NT2/D1 (cell line): ENCODE data around the gene GID8.

Source experiments
- DNase-seq: peaks from one replicate; pipeline ENCODE4 v3.0.0-alpha.2; 2011; ENCODE audit warnings: low read depth, low spot score
- H3K27me3 ChIP-seq: 2 replicates; pipeline ENCODE4 v1.6.0; 2011; ENCODE audit warnings: mild to moderate bottlenecking; ENCODE audit not compliant: insufficient read length, insufficient read depth
- H3K36me3 ChIP-seq: 2 replicates; pipeline ENCODE4 v1.6.1; 2011; ENCODE audit warnings: mild to moderate bottlenecking, low read length, mixed read lengths; ENCODE audit not compliant: insufficient read depth, insufficient read length
- H3K4me1 ChIP-seq: 2 replicates; pipeline ENCODE4 v1.5.1; 2011; ENCODE audit not compliant: insufficient read depth, insufficient read length
- H3K4me3 ChIP-seq: 2 replicates; pipeline ENCODE4 v1.5.1; 2011; ENCODE audit warnings: low read depth; ENCODE audit not compliant: insufficient read length
- H3K9ac ChIP-seq: 2 replicates; pipeline ENCODE4 v1.6.0; 2011; ENCODE audit warnings: low read depth; ENCODE audit not compliant: insufficient read length
- H3K9me3 ChIP-seq: 2 replicates; pipeline ENCODE4 v1.5.1; 2011; ENCODE audit warnings: mild to moderate bottlenecking, low read length; ENCODE audit not compliant: insufficient read depth
- SUZ12 ChIP-seq: IDR thresholded peaks from 2 replicates; pipeline ENCODE4 v1.6.1; 2011; ENCODE audit not compliant: insufficient read length, insufficient read depth; ENCODE audit errors: extremely low read depth
- YY1 ChIP-seq: IDR thresholded peaks from 2 replicates; pipeline ENCODE4 v1.6.1; 2011; ENCODE audit not compliant: insufficient read length, insufficient read depth
- ZNF274 ChIP-seq: IDR thresholded peaks from 2 replicates; pipeline ENCODE4 v1.6.1; 2011; ENCODE audit warnings: mild to moderate bottlenecking, low read depth, low read length

GID8 gene

DNA sequence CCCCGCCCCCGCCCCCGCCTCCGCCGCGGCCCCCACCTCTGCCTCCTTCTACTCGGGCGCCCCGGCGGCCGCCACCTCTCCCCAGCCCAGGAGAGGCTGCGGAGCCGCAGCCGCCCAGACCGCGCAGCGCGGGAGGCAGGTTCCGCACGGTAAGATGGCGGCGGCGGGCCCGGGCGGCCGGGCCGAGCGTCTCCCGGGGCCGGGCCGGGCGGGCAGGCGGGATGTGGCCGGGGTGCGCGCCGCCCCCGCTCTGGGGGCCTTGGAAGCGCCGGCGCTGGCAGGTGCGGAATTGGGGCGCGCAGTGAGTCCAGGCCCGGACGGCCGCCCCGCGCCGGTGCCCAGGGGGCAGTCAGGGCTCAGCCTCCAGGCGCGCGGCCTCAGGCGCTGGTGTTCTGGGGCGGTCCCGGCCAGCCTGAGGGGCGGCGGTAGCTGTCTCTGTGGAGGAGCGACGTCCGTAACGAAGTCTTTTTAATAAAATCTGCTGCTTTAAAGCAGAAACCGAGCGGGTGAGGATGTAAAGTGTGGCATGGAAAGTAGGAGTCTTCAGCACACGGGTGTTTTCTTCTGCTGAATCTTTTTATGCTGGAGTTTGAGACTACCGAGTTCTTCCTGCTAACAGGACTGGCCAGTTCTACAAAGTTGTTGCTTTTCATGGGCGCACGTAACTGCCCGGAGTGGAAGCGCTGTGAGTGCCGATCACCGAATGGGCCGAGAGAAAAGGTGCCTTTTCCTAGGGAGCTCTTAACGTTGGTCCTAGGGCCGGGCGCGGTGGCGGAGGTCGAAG, at the start of gene GID8:
GID8 (plus strand) TSS at position 43 of the 784 bp plus-strand sequence. CDS start 3,356 bp downstream, outside the sequence.
- Histone ChIP-seq H3K27me3 (no peaks in the 10 kb centered on the region), H3K4me1 (peaks cover 15% of the 10 kb centered on the region), H3K9me3 (no peaks in the 10 kb centered on the region), H3K36me3 (peaks cover 64% of the 10 kb centered on the region), H3K9ac (peak within 1 kb of the TSS; percentile 100), H3K4me3 (peak within 1 kb of the TSS; percentile 97)
- TF ChIP-seq YY1 (no peak), ZNF274 (no peak), SUZ12 (no peak)
- DNase-seq, result no peak

DNA sequence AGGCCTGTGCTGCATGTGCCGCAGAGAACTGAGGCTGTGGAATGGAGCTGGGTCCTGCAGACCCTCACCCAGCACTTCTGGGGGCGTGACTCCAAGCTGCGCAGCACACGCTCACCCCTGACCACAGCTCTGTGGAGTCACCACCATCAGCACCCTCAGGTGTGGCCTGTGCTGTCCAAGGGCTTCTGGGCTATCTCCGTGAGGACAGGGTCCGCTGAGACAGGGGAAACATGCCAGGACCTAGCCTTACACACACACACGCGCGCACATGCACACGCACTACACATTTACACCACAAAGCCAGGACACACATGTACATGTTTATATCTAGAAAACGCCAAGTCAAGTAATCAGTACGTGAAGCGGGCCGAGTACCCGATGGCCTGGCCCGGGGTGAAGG, 49.5 kb upstream of the GID8 start:
- Histone ChIP-seq H3K4me3 (no peak overlapping the region), H3K4me1 (peaks cover 10% of the 10 kb centered on the region), H3K9me3 (no peaks in the 10 kb centered on the region), H3K9ac (no peak overlapping the region), H3K27me3 (no peaks in the 10 kb centered on the region), H3K36me3 (peaks cover 85% of the 10 kb centered on the region)
- no peak for TF ChIP-seq YY1
- TF ChIP-seq SUZ12, result no peak
- TF ChIP-seq ZNF274, result no peak
- DNase-seq, result no peak

DNA sequence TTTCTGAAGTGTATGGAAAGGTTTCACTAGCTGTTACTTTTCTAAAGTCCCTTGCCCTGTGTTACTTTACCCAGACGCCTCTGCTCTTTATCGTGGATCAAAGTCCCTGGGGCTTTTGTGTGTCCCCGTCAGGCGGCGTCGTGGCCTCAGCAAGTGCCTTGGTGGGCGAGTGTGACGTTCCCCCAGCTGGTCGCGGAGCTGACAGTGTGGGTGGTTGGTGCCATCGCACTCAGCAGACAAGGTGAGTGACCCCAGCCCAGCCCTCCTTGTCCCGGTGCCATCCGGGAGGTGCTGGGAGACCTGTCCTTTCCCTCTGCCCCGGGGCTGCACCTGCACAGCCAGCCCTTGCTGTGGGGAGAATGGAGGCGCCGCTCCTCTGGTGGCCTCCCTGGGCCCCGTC, 49.0 kb upstream of the GID8 start:
- H3K4me1 ChIP-seq, result peaks cover 10% of the 10 kb centered on the region
- TF ChIP-seq ZNF274, result no peak
- TF ChIP-seq YY1, result no peak
- TF ChIP-seq SUZ12, result no peak
- no peak overlapping the region for H3K9ac ChIP-seq
- peaks cover 90% of the 10 kb centered on the region for H3K36me3 ChIP-seq
- no peak for DNase-seq
- H3K4me3 ChIP-seq, result no peak overlapping the region
- no peaks in the 10 kb centered on the region for H3K27me3 ChIP-seq
- H3K9me3 ChIP-seq, result no peaks in the 10 kb centered on the region

DNA sequence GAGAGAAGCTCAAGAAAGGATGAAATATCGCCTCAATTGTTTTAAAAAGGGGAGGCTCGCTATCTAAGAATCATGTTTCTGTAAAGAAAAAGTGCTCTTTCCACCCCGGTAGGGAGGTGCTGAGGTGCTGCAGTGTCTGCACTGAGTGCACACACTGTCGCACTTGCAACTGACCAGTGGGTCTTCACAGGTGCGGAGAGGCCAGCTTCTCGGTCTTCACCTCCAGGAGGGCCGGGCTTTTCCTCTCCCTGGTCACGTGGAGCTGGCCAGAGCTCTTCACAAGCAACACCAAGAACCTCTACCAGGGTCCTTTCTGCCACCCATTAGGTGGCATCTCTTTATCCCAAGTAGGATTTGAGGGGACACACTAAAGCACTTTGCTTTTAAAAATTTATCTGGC, 48.5 kb upstream of the GID8 start:
- TF ChIP-seq SUZ12 (no peak), ZNF274 (no peak), YY1 (no peak)
- Histone ChIP-seq H3K27me3 (no peaks in the 10 kb centered on the region), H3K9me3 (no peaks in the 10 kb centered on the region), H3K4me3 (no peak overlapping the region), H3K36me3 (peaks cover 95% of the 10 kb centered on the region), H3K9ac (no peak overlapping the region), H3K4me1 (peaks cover 10% of the 10 kb centered on the region)
- no peak for DNase-seq

DNA sequence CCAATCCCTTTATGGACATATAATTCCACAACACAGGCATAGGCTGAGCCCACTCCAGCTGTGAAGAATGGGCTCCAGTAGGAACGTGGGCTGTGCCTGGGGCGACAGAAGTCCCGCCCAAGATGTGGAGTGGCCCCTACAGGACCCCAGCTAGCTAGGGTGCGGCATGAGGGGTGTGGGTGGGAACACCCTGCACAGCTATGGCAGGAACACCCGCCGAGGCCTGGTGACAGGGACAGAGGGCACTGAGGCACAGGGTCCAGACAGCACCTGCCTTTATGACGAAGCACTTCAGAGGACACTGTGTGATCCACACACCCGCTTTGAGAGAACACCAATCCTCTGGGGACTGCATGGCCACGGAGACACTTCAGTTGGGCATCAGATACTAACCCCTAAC, 48.1 kb upstream of the GID8 start:
- DNase-seq, result no peak
- H3K4me3 ChIP-seq, result no peak overlapping the region
- H3K9ac ChIP-seq, result no peak overlapping the region
- H3K27me3 ChIP-seq, result no peaks in the 10 kb centered on the region
- no peak for TF ChIP-seq YY1
- TF ChIP-seq ZNF274, result no peak
- TF ChIP-seq SUZ12, result no peak
- H3K4me1 ChIP-seq, result peaks cover 10% of the 10 kb centered on the region
- H3K9me3 ChIP-seq, result no peaks in the 10 kb centered on the region
- H3K36me3 ChIP-seq, result peaks cover 99% of the 10 kb centered on the region

DNA sequence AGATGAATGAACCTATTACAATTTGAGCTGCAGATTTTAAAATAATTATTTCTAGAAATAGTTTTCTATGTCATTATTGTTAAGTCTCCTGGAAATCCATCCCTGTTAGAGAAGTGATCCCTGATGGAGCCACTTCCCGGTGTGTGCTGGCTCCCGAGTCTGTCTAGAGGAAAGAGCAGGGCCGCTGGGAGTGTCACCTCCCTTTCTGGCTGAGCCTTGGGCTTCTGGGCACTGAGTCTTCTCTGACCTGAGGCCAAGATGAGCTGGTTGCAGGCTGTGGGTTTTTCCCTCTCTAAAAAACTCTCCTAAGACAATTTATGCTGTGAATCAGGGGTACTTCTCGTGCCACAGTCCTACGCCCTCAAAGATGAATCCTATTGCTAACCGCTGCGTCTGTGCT, 47.5 kb upstream of the GID8 start:
- TF ChIP-seq YY1, result no peak
- TF ChIP-seq ZNF274, result no peak
- TF ChIP-seq SUZ12, result no peak
- DNase-seq, result no peak

DNA sequence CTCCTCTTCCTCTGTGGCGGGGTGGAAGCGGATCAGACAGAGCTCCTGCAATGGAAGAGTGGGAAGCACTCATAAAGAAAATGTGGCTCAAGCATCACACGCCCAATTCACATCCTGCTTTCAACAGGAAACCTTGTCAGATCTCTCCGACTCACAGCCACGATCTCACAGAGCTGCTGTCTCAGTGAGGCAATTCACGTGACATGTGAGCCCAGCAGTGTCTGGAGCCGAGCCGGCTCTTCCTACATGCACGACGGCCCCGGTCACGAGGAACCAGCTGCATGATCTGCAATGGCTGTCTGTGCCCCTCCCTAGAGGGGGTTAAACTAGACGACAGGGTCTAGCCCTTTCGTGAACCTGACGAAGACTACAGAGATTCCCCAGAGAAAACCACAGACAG, 46.8 kb upstream of the GID8 start:
- no peaks in the 10 kb centered on the region for H3K9me3 ChIP-seq
- no peak for TF ChIP-seq SUZ12
- no peak for TF ChIP-seq ZNF274
- TF ChIP-seq YY1, result no peak
- no peak overlapping the region for H3K9ac ChIP-seq
- no peaks in the 10 kb centered on the region for H3K27me3 ChIP-seq
- H3K4me1 ChIP-seq, result peaks cover 6% of the 10 kb centered on the region
- H3K4me3 ChIP-seq, result no peak overlapping the region
- peaks cover 100% of the 10 kb centered on the region for H3K36me3 ChIP-seq
- no peak for DNase-seq

More for the DNA sequence above, 47.5 kb upstream of the GID8 start:
- Histone ChIP-seq H3K27me3 (no peaks in the 10 kb centered on the region), H3K36me3 (peaks cover 100% of the 10 kb centered on the region), H3K4me3 (no peak overlapping the region), H3K9me3 (no peaks in the 10 kb centered on the region), H3K9ac (no peak overlapping the region), H3K4me1 (peaks cover 10% of the 10 kb centered on the region)
